Measurements from ENCODE around the gene MEIOB. TPM values are rescaled to one million over a fixed set of nuclear protein-coding genes. Genes with fewer than 3 reads are reported as not detected.
"Not testable (repeated sequence)": the region's sequence is repeated elsewhere in the genome, so short reads cannot be mapped to it uniquely, and the experiment has no call there.

MEIOB gene
- polyA plus RNA-seq, 1 of the 3 experiments (the other 2 are of a cell fraction) = not detected

DNA sequence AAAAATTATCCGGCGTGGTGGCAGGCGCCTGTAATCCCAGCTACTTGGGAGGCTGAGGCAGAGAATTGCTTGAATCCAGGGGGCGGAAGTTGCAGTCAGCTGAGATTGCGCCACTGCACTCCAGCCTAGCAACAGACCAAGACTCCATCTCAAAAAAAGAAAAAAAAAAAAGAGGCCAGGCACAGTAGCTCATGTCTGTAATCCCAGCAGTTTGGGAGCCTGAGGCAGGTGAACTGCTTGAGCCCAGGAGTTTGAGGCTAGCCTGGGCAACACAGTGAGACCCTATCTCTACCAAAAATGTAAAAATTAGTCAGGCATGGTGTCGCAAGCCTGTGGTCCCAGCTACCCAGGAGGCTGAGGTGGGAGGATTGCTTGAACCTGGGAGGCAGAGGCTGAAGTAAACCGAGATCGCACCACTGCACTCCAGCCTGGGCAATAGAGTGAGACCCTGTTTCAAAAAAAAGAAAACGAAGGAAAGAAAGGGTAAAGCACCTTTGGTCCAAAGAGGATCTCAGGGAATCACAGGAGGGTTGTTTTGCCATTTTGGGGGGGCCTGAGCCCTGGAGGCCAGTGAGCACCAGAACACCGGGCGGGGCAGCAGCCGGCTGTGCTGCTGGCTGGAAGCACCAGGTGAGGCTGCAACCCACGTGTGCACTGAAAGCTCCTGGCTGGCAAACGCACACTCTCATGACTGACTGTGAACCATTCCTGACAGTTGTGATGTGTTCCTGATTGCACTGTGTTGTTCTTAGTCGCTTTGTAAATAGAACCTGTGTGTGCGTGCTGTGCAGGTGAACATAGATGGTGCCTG, 27.9 kb upstream of the MEIOB start (continued):
- TF ChIP-seq, protein P1, sequence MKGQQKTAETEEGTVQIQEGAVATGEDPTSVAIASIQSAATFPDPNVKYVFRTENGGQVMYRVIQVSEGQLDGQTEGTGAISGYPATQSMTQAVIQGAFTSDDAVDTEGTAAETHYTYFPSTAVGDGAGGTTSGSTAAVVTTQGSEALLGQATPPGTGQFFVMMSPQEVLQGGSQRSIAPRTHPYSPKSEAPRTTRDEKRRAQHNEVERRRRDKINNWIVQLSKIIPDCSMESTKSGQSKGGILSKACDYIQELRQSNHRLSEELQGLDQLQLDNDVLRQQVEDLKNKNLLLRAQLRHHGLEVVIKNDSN (IDR thresholded peaks at IDR 0.05; ENCODE audit: borderline replicate concordance, low read depth) = no peak
- no peak for TF ChIP-seq SIN3A (IDR thresholded peaks at IDR 0.05; ENCODE audit: borderline replicate concordance, low read depth, low read length)
- TF ChIP-seq YY1 (IDR thresholded peaks at IDR 0.05; ENCODE audit: low read depth) = no peak

DNA sequence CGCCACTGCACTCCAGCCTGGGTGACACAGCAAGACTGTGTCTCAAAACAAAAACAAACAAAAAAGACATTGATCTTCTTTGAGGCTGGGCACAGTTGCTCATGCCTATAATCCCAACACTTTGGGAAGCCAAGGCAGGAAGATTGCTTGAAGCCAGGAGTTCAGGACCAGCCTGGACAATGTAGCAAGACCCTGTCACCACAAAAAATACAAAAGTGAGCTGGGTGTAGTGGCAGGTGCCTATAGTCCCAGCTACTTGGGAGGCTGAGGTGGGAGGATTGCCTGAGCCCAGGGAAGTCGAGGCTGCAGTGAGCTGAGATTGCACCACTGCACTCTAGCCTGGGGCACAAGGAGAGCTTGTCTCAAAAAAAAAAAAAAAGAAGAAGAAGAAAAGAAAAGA, 25.7 kb upstream of the MEIOB start:
- H3K27me3 ChIP-seq (ENCODE audit: insufficient read depth) = peaks cover 17% of the 10 kb centered on the region; the same call in 1 of the 2 replicates
- WGBS (ENCODE audit: low lambda C conversion rate) = 47% methylated on average over 2 of the region's 2 CpGs
- POLR2A ChIA-PET = not testable (repeated sequence)

DNA sequence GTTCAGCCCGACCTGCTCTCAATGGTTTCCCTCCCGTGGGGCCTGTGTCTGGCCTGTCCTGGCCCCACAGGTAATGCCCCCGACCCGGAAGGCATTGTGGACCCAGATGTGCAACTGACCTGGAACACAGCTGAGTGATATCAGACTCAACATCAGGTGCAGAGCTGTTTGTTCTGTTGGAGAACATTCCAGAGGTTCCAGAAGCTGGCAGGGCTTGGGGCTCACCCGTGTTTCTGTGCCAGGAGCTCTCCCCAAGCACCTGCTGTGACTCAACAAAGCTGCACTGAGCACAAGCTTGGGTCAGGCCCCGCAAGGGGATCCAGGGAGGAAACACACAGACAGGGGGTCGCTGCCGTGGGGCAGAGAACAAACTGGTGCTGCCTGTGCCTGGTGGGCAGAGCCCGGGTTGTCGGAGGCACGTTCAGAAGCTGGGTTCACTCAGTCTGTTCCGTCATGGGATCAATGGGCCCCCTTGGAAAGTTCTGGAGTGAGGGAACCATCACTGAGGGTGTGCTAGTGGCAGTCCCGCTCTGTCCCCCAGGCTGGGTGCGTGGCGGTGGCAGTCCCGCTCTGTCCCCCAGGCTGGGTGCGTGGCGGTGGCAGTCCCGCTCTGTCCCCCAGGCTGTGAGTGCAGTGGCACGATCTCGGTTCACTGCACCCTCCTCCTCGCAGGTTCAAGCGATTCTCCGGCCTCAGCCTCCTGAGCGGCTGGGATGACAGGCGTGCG, 24.1 kb upstream of the MEIOB start:
- 73% methylated on average over 13 of the region's 27 CpGs for WGBS (ENCODE audit: low lambda C conversion rate)
- no peaks in the 10 kb centered on the region for H3K9me3 ChIP-seq
- H4K20me1 ChIP-seq (ENCODE audit: insufficient read depth) = no peaks in the 10 kb centered on the region
- no peaks in the 10 kb centered on the region for H3K9me2 ChIP-seq
- ChIA-PET POLR2A (no interaction called here), CTCF (interaction anchor here (1.4 kb wide), 1 partner anchor 13 kb away, joined by 4 read pairs; no protein-coding TSS in a partner anchor)
- H2AFZ ChIP-seq (ENCODE audit: low read depth) = no peak overlapping the region
- no peaks in the 10 kb centered on the region for H3K79me2 ChIP-seq (ENCODE audit: insufficient read depth)
- H3K9ac ChIP-seq = no peak overlapping the region
- H3K36me3 ChIP-seq (replicated peaks in 1 of 2; ENCODE audit: control insufficient read depth in 1 of 2, insufficient read depth in 2 of 2, low read length in 1 of 2) = no peaks in the 10 kb centered on the region
- H3K4me2 ChIP-seq = no peak overlapping the region
- no peak overlapping the region for H3K27ac ChIP-seq (ENCODE audit: low read depth in 2 of 2, low read length in 1 of 2)
- no peak for DNase-seq
- no peaks in the 10 kb centered on the region for H3F3A ChIP-seq (replicated peaks; ENCODE audit: insufficient read depth)
- H3K4me1 ChIP-seq (ENCODE audit: control insufficient read depth in 1 of 2, insufficient read depth in 2 of 2, low read depth in 1 of 2, low read length in 1 of 2) = peaks cover 0 to 6% of the 10 kb centered on the region in 2 experiments; a peak in 1 of 4 replicates
- H3K27me3 ChIP-seq (ENCODE audit: insufficient read depth) = peaks cover 26% of the 10 kb centered on the region
- H3K4me3 ChIP-seq (ENCODE audit: low read depth in 2 of 2, low read length in 1 of 2) = no peak overlapping the region
- no peak for TF ChIP-seq EZH2phosphoT487 (IDR thresholded peaks at IDR 0.05; ENCODE audit: borderline replicate concordance, low read depth)
- TF ChIP-seq RAD21 (IDR thresholded peaks at IDR 0.05; ENCODE audit: low read length) = no peak
- TF ChIP-seq, protein P2, sequence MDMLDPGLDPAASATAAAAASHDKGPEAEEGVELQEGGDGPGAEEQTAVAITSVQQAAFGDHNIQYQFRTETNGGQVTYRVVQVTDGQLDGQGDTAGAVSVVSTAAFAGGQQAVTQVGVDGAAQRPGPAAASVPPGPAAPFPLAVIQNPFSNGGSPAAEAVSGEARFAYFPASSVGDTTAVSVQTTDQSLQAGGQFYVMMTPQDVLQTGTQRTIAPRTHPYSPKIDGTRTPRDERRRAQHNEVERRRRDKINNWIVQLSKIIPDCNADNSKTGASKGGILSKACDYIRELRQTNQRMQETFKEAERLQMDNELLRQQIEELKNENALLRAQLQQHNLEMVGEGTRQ (IDR thresholded peaks at IDR 0.05; ENCODE audit: borderline replicate concordance, low read depth, low read length) = no peak
- no peak for TF ChIP-seq EP300 (IDR thresholded peaks at IDR 0.05; ENCODE audit: borderline replicate concordance in 1 of 2, low read depth in 1 of 2, low read length in 1 of 2)
- TF ChIP-seq GATA2 (CRISPR knock-in tag; IDR thresholded peaks at IDR 0.05) = no peak
- TF ChIP-seq, protein P3, sequence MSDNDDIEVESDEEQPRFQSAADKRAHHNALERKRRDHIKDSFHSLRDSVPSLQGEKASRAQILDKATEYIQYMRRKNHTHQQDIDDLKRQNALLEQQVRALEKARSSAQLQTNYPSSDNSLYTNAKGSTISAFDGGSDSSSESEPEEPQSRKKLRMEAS (IDR thresholded peaks at IDR 0.05; ENCODE audit: low read depth) = no peak
- TF ChIP-seq, protein P4, sequence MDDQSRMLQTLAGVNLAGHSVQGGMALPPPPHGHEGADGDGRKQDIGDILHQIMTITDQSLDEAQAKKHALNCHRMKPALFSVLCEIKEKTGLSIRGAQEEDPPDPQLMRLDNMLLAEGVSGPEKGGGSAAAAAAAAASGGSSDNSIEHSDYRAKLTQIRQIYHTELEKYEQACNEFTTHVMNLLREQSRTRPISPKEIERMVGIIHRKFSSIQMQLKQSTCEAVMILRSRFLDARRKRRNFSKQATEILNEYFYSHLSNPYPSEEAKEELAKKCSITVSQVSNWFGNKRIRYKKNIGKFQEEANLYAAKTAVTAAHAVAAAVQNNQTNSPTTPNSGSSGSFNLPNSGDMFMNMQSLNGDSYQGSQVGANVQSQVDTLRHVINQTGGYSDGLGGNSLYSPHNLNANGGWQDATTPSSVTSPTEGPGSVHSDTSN (IDR thresholded peaks at IDR 0.05) = no peak
- TF ChIP-seq, protein P1 (IDR thresholded peaks at IDR 0.05; ENCODE audit: borderline replicate concordance, low read depth) = no peak
- no peak for TF ChIP-seq TCF12 (IDR thresholded peaks at IDR 0.05)
- TF ChIP-seq, protein P5, sequence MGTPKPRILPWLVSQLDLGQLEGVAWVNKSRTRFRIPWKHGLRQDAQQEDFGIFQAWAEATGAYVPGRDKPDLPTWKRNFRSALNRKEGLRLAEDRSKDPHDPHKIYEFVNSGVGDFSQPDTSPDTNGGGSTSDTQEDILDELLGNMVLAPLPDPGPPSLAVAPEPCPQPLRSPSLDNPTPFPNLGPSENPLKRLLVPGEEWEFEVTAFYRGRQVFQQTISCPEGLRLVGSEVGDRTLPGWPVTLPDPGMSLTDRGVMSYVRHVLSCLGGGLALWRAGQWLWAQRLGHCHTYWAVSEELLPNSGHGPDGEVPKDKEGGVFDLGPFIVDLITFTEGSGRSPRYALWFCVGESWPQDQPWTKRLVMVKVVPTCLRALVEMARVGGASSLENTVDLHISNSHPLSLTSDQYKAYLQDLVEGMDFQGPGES (IDR thresholded peaks at IDR 0.05; ENCODE audit: low read depth, low read length) = no peak
- TF ChIP-seq MEF2A (IDR thresholded peaks at IDR 0.05; ENCODE audit: borderline replicate concordance, low read depth) = no peak
- TF ChIP-seq FOSL2 (IDR thresholded peaks at IDR 0.05; ENCODE audit: borderline replicate concordance, low read depth) = no peak
- TF ChIP-seq, protein P6, sequence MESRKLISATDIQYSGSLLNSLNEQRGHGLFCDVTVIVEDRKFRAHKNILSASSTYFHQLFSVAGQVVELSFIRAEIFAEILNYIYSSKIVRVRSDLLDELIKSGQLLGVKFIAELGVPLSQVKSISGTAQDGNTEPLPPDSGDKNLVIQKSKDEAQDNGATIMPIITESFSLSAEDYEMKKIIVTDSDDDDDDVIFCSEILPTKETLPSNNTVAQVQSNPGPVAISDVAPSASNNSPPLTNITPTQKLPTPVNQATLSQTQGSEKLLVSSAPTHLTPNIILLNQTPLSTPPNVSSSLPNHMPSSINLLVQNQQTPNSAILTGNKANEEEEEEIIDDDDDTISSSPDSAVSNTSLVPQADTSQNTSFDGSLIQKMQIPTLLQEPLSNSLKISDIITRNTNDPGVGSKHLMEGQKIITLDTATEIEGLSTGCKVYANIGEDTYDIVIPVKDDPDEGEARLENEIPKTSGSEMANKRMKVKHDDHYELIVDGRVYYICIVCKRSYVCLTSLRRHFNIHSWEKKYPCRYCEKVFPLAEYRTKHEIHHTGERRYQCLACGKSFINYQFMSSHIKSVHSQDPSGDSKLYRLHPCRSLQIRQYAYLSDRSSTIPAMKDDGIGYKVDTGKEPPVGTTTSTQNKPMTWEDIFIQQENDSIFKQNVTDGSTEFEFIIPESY (IDR thresholded peaks at IDR 0.05; ENCODE audit: borderline replicate concordance, low read depth) = no peak

More for the DNA sequence above, 25.7 kb upstream of the MEIOB start:
- H3K4me3 ChIP-seq (ENCODE audit: low read depth in 2 of 2, low read length in 1 of 2); H4K20me1 ChIP-seq (ENCODE audit: insufficient read depth); H3K4me2 ChIP-seq; H3K36me3 ChIP-seq (replicated peaks in 1 of 2; ENCODE audit: control insufficient read depth in 1 of 2, insufficient read depth in 2 of 2, low read length in 1 of 2); H3K9me3 ChIP-seq; H3K27ac ChIP-seq (ENCODE audit: low read depth in 2 of 2, low read length in 1 of 2); DNase-seq; H3K4me1 ChIP-seq (ENCODE audit: control insufficient read depth in 1 of 2, insufficient read depth in 2 of 2, low read depth in 1 of 2, low read length in 1 of 2); H2AFZ ChIP-seq (ENCODE audit: low read depth); H3F3A ChIP-seq (replicated peaks; ENCODE audit: insufficient read depth); H3K79me2 ChIP-seq (ENCODE audit: insufficient read depth); H3K9me2 ChIP-seq; H3K9ac ChIP-seq: not testable (repeated sequence)
- CTCF ChIA-PET = interaction anchor here (1.1 kb wide), 1 partner anchor 35 kb away, joined by 3 read pairs; no protein-coding TSS in a partner anchor

All from SK-N-SH (cell line).